SK-N-SH (cell line): ENCODE measurements around the gene LRRC8D. TPM values are rescaled to one million over a fixed set of nuclear protein-coding genes. Genes with fewer than 3 reads are reported as not detected.

ENCODE experiments used
- CTCF ChIA-PET: fragments of 300-600, 350-600 bp; formaldehyde crosslinking; extraction: SDS; loops from one replicate; lab custom pipeline; 2021; lab: Yijun Ruan, JAX
- POLR2A ChIA-PET: fragments of 350-600 bp; sonication (Branson Sonifier 250); formaldehyde crosslinking; extraction: SDS; loops from one replicate; lab custom pipeline; 2020; ENCODE audit warnings: antibody characterized with exemption, inconsistent platforms; lab: Yijun Ruan, JAX
- DNase-seq: peaks from one replicate; pipeline ENCODE4 v3.0.0; 2012
- H2AFZ ChIP-seq: fragments of 200-600 bp; sonication (generic); 2 replicates; pipeline ENCODE4 v1.8.1; 2016; ENCODE audit warnings: antibody characterized with exemption, mild to moderate bottlenecking, low read depth
- H3F3A ChIP-seq: fragments of 200-600 bp; sonication (generic); replicated peaks from 2 replicates; pipeline ENCODE3; 2016; ENCODE audit warnings: antibody characterized with exemption, mild to moderate bottlenecking; ENCODE audit not compliant: insufficient read depth
- H3K27ac ChIP-seq, 2 experiments: fragments of 200-500 bp in 1 of 2; fragments of 200-600 bp in 1 of 2; sonication (Bioruptor generic) in 1 of 2; sonication (generic), shearing (Covaris generic) in 1 of 2; 2 replicates each; pipeline versions ENCODE4 v1.5.1 to v1.6.1; 2014 to 2016; ENCODE audit warnings: low read depth in 2 of 2, inconsistent platforms in 1 of 2, low read length in 1 of 2, mild to moderate bottlenecking in 1 of 2, mixed read lengths in 1 of 2
- H3K27me3 ChIP-seq: fragments of 200-600 bp; sonication (generic), shearing (Covaris generic); 2 replicates; pipeline ENCODE4 v1.6.1; 2016; ENCODE audit warnings: mixed run types; ENCODE audit not compliant: insufficient read depth
- H3K36me3 ChIP-seq, 2 experiments: fragments of 200-500 bp in 1 of 2; fragments of 200-600 bp in 1 of 2; sonication (Bioruptor generic) in 1 of 2; sonication (generic) in 1 of 2; replicated peaks in 1 of 2; 2 replicates each; pipeline versions ENCODE3 to v1.5.1; 2014 to 2016; ENCODE audit warnings: low read length in 1 of 2, mild to moderate bottlenecking in 1 of 2; ENCODE audit not compliant: insufficient read depth in 2 of 2, control insufficient read depth in 1 of 2
- H3K4me1 ChIP-seq, 2 experiments: fragments of 200-500 bp in 1 of 2; fragments of 200-600 bp in 1 of 2; sonication (Bioruptor generic) in 1 of 2; sonication (generic), shearing (Covaris generic) in 1 of 2; 2 replicates each; pipeline versions ENCODE4 v1.5.1 to v1.6.1; 2014 to 2016; ENCODE audit warnings: low read depth in 1 of 2, low read length in 1 of 2, mixed run types in 1 of 2; ENCODE audit not compliant: insufficient read depth in 2 of 2, control insufficient read depth in 1 of 2
- H3K4me2 ChIP-seq: fragments of 200-600 bp; sonication (generic), shearing (Covaris generic); 2 replicates; pipeline ENCODE4 v1.6.1; 2017; ENCODE audit warnings: mixed run types
- H3K4me3 ChIP-seq, 2 experiments: fragments of 200-500 bp in 1 of 2; fragments of 200-600 bp in 1 of 2; sonication (Bioruptor generic) in 1 of 2; sonication (generic), shearing (Covaris generic) in 1 of 2; 2 replicates each; pipeline versions ENCODE4 v1.5.1 to v1.8.1; 2014 to 2016; ENCODE audit warnings: low read depth in 2 of 2, inconsistent platforms in 1 of 2, low read length in 1 of 2, mild to moderate bottlenecking in 1 of 2, mixed read lengths in 1 of 2, moderate library complexity in 1 of 2
- H3K79me2 ChIP-seq: fragments of 200-600 bp; sonication (generic); 2 replicates; pipeline ENCODE4 v1.8.1; 2017; ENCODE audit warnings: mild to moderate bottlenecking; ENCODE audit not compliant: insufficient read depth
- H3K9ac ChIP-seq: fragments of 200-600 bp; sonication (generic); 2 replicates; pipeline ENCODE4 v1.6.1; 2017; ENCODE audit warnings: mixed run types
- H3K9me2 ChIP-seq: fragments of 200-600 bp; sonication (generic); 2 replicates; pipeline ENCODE4 v1.6.1; 2017; ENCODE audit warnings: mixed run types
- H3K9me3 ChIP-seq: fragments of 200-600 bp; sonication (generic); 2 replicates; pipeline ENCODE4 v1.6.1; 2017; ENCODE audit warnings: mixed run types, mild to moderate bottlenecking, moderate library complexity
- H4K20me1 ChIP-seq: fragments of 200-600 bp; sonication (generic); 2 replicates; pipeline ENCODE4 v1.6.1; 2017; ENCODE audit warnings: mild to moderate bottlenecking, mixed run types; ENCODE audit not compliant: insufficient read depth
- CHD2 ChIP-seq: fragments of 150-350 bp; IDR thresholded peaks from 2 replicates; pipeline ENCODE4 v1.6.1; 2018; ENCODE audit warnings: low read length; ENCODE audit not compliant: partially characterized antibody
- ELF1 ChIP-seq: IDR thresholded peaks from 2 replicates; pipeline ENCODE4 v1.4.0; 2012
- EZH2phosphoT487 ChIP-seq: fragments of 200-600 bp; sonication (generic); IDR thresholded peaks from 2 replicates; pipeline ENCODE4 v1.6.1; 2017; ENCODE audit warnings: low read depth, mixed run types, mild to moderate bottlenecking, antibody characterized with exemption, moderate library complexity, borderline replicate concordance
- GATA2 ChIP-seq: sonication (generic); formaldehyde crosslinking; IDR thresholded peaks from 2 replicates; pipeline ENCODE4 v1.5.0; 2020; ENCODE audit warnings: mild to moderate bottlenecking, missing genetic modification reagents
- IRF3 ChIP-seq: fragments of 150-350 bp; IDR thresholded peaks from 2 replicates; pipeline ENCODE4 v1.6.1; 2016; ENCODE audit warnings: mild to moderate bottlenecking, low read depth, low read length
- JUND ChIP-seq: IDR thresholded peaks from 2 replicates; pipeline ENCODE4 v1.4.0; 2012
- MAX ChIP-seq: IDR thresholded peaks from 2 replicates; pipeline ENCODE4 v1.4.0; 2012; ENCODE audit warnings: low read depth
- NFIC ChIP-seq: IDR thresholded peaks from 2 replicates; pipeline ENCODE4 v1.4.0; 2012; ENCODE audit warnings: borderline replicate concordance
- NRF1 ChIP-seq: IDR thresholded peaks from 2 replicates; pipeline ENCODE4 v1.6.1; 2012; ENCODE audit warnings: low read depth, mild to moderate bottlenecking, low read length
- PBX3 ChIP-seq: IDR thresholded peaks from 2 replicates; pipeline ENCODE4; 2012
- RAD21 ChIP-seq: IDR thresholded peaks from 2 replicates; pipeline ENCODE4 v1.6.1; 2012; ENCODE audit warnings: mild to moderate bottlenecking, low read length
- REST ChIP-seq: IDR thresholded peaks from 2 replicates; pipeline ENCODE4 v1.6.1; 2012; ENCODE audit warnings: mild to moderate bottlenecking, low read depth, low read length, moderate library complexity
- RFX5 ChIP-seq: IDR thresholded peaks from 2 replicates; pipeline ENCODE4 v1.6.1; 2012; ENCODE audit warnings: mild to moderate bottlenecking, improper control_type of control experiment, low read length
- SIN3A ChIP-seq: IDR thresholded peaks from 2 replicates; pipeline ENCODE4 v1.6.1; 2012; ENCODE audit warnings: low read depth, mild to moderate bottlenecking, low read length, moderate library complexity, borderline replicate concordance
- SMC3 ChIP-seq: IDR thresholded peaks from 2 replicates; pipeline ENCODE4 v1.6.1; 2012; ENCODE audit warnings: low read depth, low read length, improper control_type of control experiment
- TCF12 ChIP-seq: IDR thresholded peaks from 2 replicates; pipeline ENCODE4 v1.4.0; 2012
- TEAD4 ChIP-seq: IDR thresholded peaks from 2 replicates; pipeline ENCODE4 v1.4.0; 2012; ENCODE audit warnings: mild to moderate bottlenecking, borderline replicate concordance; ENCODE audit not compliant: insufficient read depth
- USF1 ChIP-seq: IDR thresholded peaks from 2 replicates; pipeline ENCODE4 v1.4.0; 2012; ENCODE audit warnings: low read depth, borderline replicate concordance
- YY1 ChIP-seq: IDR thresholded peaks from 2 replicates; pipeline ENCODE4 v1.4.0; 2012; ENCODE audit warnings: low read depth, mild to moderate bottlenecking
- ZBTB33 ChIP-seq: IDR thresholded peaks from 2 replicates; pipeline ENCODE4 v1.4.0; 2012; ENCODE audit warnings: low read depth, borderline replicate concordance
- WGBS: methylation state at CpG from one replicate; pipeline ENCODE4 v1.1.6; 2017; ENCODE audit warnings: low lambda C conversion rate; 5-methylcytosine and 5-hydroxymethylcytosine counted together
- polyA plus RNA-seq, 3 experiments: library from polyadenylated mRNA; depleted of rRNA; stranded (reverse); fragments of >200 nt; gene quantifications; 2 replicates each; pipeline ENCODE4 v1.2.3, GENCODE V29; 2012

Gene LRRC8D
- polyA plus RNA-seq, 1 of the 3 experiments (the other 2 are of a cell fraction), result 15.0 TPM

GRCh38 chr1:89816366-89816765 is 4.5 kb upstream of the LRRC8D start:
- Histone ChIP-seq H3K4me3 (no peak overlapping the region), H4K20me1 (no peaks in the 10 kb centered on the region), H3K27ac (no peak overlapping the region), H3K4me1 (peaks cover 4% of the 10 kb centered on the region in 2 experiments; a peak in 3 of 4 replicates), H3K4me2 (no peak overlapping the region), H3K9ac (no peak overlapping the region), H3F3A (no peaks in the 10 kb centered on the region), H3K79me2 (no peaks in the 10 kb centered on the region), H3K36me3 (no peaks in the 10 kb centered on the region), H3K9me3 (no peaks in the 10 kb centered on the region), H3K27me3 (no peaks in the 10 kb centered on the region), H2AFZ (no peak overlapping the region), H3K9me2 (no peaks in the 10 kb centered on the region)
- 93% methylated on average over 2 of the region's 2 CpGs for WGBS
- TF ChIP-seq ZBTB33 (no peak), EZH2phosphoT487 (no peak), NFIC (no peak), IRF3 (no peak), JUND (no peak), RAD21 (no peak), RFX5 (no peak), SIN3A (no peak), PBX3 (no peak), YY1 (no peak), TEAD4 (no peak), USF1 (no peak), SMC3 (no peak), ELF1 (no peak), NRF1 (no peak), CHD2 (no peak), MAX (no peak), TCF12 (no peak), REST (no peak), GATA2 (CRISPR knock-in tag) (no peak)
- ChIA-PET CTCF (interaction anchor here (0.6 to 1.7 kb wide), 2 partner anchors 12 to 169 kb away, joined by 3 to 12 read pairs; no protein-coding TSS in a partner anchor), POLR2A (no interaction called here)
- no peak for DNase-seq
